Activated CD4-positive, alpha-beta memory T cell treated with anti-CD3 and anti-CD28 coated beads, Interleukin-2, amount 10 ng/mL, durations not matched to agents 7 days and 5 days (primary cell): ENCODE data around the gene ZNF837. TPM values are rescaled to one million over a fixed set of nuclear protein-coding genes. Genes with fewer than 3 reads are reported as not detected.
"Not testable (repeated sequence)": the region's sequence is repeated elsewhere in the genome, so short reads cannot be mapped to it uniquely, and the experiment has no call there.

Experiments
- CTCF ChIA-PET: fragments of 350-600 bp; sonication (Branson Sonifier 250); formaldehyde crosslinking; loops from one replicate; lab custom pipeline; 2021; ENCODE audit warnings: antibody characterized with exemption, inconsistent platforms; lab: Charles Lee
- POLR2A ChIA-PET: fragments of 350-600 bp; sonication (Branson Sonifier 250); formaldehyde crosslinking; loops from one replicate; lab custom pipeline; 2021; ENCODE audit warnings: antibody characterized with exemption; lab: Charles Lee
- DNase-seq: peaks from one replicate; pipeline ENCODE4 v3.0.0-alpha.2; 2020
- H3K27ac Mint-ChIP-seq: one replicate; pipeline ENCODE4 v1.8.0; 2021; ENCODE audit warnings: mild to moderate bottlenecking, mixed read lengths
- H3K27me3 Mint-ChIP-seq: one replicate; pipeline ENCODE4 v1.8.0; 2021; ENCODE audit warnings: mixed read lengths
- H3K36me3 Mint-ChIP-seq: one replicate; pipeline ENCODE4 v1.8.0; 2021; ENCODE audit warnings: low read depth, mixed read lengths
- H3K4me1 Mint-ChIP-seq: one replicate; pipeline ENCODE4 v1.8.0; 2021; ENCODE audit warnings: mixed read lengths
- H3K4me3 Mint-ChIP-seq: one replicate; pipeline ENCODE4 v1.8.0; 2021; ENCODE audit warnings: mild to moderate bottlenecking, mixed read lengths
- H3K9me3 Mint-ChIP-seq: one replicate; pipeline ENCODE4 v1.8.0; 2021; ENCODE audit warnings: mixed read lengths
- total RNA-seq, 2 experiments: library from RNA; stranded (reverse); gene quantifications; one replicate each; pipeline ENCODE4 v1.2.3, GENCODE V29; 2021

Gene ZNF837
- 1 to 10 TPM; 1.7 TPM for total RNA-seq

DNA sequence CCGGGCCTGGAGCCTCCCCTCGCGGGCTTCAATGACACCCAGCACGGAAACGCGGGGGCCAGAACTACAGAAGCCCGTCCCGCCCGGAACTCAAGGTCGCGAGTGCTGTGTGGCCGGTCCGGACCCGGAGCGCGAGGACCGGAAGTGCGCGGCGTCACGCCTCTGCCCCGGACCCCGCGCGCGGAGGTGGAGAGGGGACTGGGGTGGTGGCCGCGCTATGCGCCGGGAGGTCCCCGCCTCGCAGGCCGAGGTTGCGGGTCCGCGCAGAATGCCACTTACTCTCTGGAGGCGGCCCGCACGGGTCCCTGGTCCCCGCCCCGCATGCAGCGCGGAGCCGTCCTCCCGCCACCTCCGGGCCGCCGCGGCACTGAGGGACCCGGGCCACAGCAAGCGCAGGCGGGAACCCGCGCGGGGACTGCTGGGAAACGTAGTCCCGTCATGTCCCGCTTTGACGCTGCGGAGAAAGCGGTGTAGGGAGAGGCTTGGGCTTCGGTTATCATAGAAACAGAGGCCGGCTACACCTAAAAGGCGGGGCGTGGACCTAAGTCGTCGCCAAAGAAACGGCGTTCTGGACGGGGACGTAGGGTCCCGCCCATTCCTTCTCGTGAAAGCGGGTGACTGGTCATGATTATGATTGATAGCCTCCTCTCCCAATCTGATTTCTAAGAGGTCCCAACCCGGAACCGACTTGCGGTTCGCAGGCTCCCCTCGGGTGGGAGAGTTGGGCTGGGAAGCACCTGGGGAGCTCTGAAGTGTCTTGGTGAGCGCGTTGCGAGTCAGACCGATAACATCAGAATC, at the start of gene ZNF837:
Gene ZNF837 (minus strand): TSS at position 369 of the 798 bp plus-strand sequence. CDS start 11,698 bp downstream, outside the sequence.
- H3K27me3 Mint-ChIP-seq, result no peaks in the 10 kb centered on the region
- peak within 1 kb of the TSS; percentile 84 for H3K4me3 Mint-ChIP-seq
- H3K27ac Mint-ChIP-seq, result peak within 1 kb of the TSS; percentile 84
- peaks cover 33% of the 10 kb centered on the region for H3K4me1 Mint-ChIP-seq
- ChIA-PET POLR2A (interaction anchor here (1.0 to 1.4 kb wide), 8 partner anchors 18 to 198 kb away, joined by 3 to 9 read pairs (median 4); partner anchors contain the start of genes ZBTB45, ZNF274, ZNF497 and ZSCAN22), CTCF (interaction anchor here (0.9 to 1.5 kb wide), 2 partner anchors 133 to 139 kb away, joined by 3 to 4 read pairs; partner anchors contain the start of gene ZBTB45)
- H3K9me3 Mint-ChIP-seq, result no peaks in the 10 kb centered on the region
- DNase-seq, result peak; percentile 99
- no peaks in the 10 kb centered on the region for H3K36me3 Mint-ChIP-seq

DNA sequence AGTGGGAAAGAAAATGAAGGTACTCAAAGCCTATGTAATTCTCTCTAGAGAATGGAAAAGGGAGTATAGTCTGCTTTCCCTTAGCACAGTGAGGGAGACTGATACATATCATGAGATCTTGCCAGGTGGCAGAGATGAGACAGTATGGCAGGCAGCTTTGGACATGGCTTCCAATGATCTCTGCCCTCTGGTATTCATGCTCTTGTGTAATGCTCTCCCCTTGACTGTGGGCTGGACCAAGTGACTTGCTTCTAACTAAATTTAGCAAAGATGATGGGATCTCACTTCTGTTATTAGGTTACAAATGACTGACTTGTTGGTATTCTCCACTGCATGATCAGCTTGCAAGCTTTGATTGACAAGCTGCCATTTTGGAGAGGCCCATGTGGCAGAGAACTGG, 48.9 kb upstream of the ZNF837 start:
- Mint-ChIP-seq H3K4me1 (no peaks in the 10 kb centered on the region), H3K9me3 (peaks cover 74% of the 10 kb centered on the region), H3K27ac (no peak overlapping the region), H3K36me3 (peaks cover 60% of the 10 kb centered on the region), H3K4me3 (no peak overlapping the region), H3K27me3 (no peaks in the 10 kb centered on the region)
- no peak for DNase-seq
- CTCF ChIA-PET, result no interaction called here
- POLR2A ChIA-PET, result no interaction called here

DNA sequence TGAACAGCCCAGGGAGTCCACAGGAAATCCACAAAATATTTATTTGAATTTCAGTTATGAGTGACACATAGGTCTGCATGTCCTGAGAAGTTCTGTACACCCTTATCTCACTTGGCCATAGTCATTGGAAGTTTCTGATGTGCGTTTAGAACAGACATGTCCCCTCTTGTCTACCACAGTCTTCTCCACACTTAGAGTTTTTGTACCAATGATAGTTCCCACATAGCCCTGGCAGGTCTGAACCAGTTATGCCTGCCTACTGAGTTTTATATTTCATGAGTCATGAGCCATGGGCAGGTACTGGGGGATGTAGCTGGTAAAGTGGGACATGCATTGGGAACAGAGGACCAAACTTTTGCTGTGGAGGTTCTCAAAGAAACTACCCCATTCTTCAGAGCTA, 47.8 kb upstream of the ZNF837 start:
- H3K36me3 Mint-ChIP-seq, result peaks cover 49% of the 10 kb centered on the region
- H3K27me3 Mint-ChIP-seq, result no peaks in the 10 kb centered on the region
- H3K4me1 Mint-ChIP-seq, result no peaks in the 10 kb centered on the region
- H3K27ac Mint-ChIP-seq, result no peak overlapping the region
- ChIA-PET POLR2A (no interaction called here), CTCF (no interaction called here)
- peaks cover 67% of the 10 kb centered on the region for H3K9me3 Mint-ChIP-seq
- DNase-seq, result no peak
- H3K4me3 Mint-ChIP-seq, result no peak overlapping the region

DNA sequence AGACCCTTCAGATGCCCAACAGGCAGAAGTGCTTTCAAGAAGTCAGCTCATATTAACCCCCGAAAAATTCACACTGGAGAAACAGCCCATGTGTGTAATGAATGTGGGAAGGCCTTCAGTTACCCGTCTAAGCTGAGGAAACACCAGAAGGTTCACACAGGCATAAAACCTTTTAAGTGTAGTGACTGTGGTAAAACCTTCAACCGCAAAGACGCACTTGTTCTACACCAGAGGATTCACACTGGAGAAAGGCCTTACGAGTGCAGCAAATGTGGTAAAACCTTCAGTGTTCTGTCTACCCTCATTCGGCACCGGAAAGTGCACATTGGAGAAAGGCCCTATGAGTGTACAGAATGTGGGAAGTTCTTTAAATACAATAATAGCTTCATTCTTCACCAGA, 36.2 kb upstream of the ZNF837 start:
- H3K36me3 Mint-ChIP-seq, result peaks cover 56% of the 10 kb centered on the region
- no peaks in the 10 kb centered on the region for H3K4me1 Mint-ChIP-seq
- CTCF ChIA-PET, result no interaction called here
- H3K27ac Mint-ChIP-seq, result no peak overlapping the region
- H3K9me3 Mint-ChIP-seq, result peaks cover 10% of the 10 kb centered on the region
- no peak for DNase-seq
- no peaks in the 10 kb centered on the region for H3K27me3 Mint-ChIP-seq
- no peak overlapping the region for H3K4me3 Mint-ChIP-seq
- POLR2A ChIA-PET, result no interaction called here

DNA sequence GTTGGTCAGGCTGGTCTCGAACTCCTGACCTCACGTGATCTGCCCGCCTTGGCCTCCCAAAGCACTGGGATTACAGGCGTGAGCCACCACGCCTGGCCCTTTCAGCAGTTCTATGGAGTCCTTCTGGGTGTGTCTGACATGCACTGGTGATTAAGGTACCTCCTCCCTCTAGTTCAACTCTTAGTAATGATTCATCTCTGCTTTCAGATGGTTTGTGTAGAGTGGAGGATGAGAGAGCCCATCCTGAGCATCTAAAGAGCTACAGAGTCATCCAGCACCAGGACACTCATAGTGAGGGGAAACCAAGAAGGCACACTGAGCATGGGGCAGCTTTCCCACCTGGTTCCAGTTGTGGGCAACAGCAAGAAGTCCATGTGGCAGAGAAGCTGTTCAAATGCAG, 35.8 kb upstream of the ZNF837 start:
- H3K9me3 Mint-ChIP-seq, result peaks cover 10% of the 10 kb centered on the region
- H3K27ac Mint-ChIP-seq, result no peak overlapping the region
- ChIA-PET CTCF (no interaction called here), POLR2A (no interaction called here)
- DNase-seq, result no peak
- no peaks in the 10 kb centered on the region for H3K27me3 Mint-ChIP-seq
- no peaks in the 10 kb centered on the region for H3K4me1 Mint-ChIP-seq
- H3K36me3 Mint-ChIP-seq, result peaks cover 54% of the 10 kb centered on the region
- no peak overlapping the region for H3K4me3 Mint-ChIP-seq

DNA sequence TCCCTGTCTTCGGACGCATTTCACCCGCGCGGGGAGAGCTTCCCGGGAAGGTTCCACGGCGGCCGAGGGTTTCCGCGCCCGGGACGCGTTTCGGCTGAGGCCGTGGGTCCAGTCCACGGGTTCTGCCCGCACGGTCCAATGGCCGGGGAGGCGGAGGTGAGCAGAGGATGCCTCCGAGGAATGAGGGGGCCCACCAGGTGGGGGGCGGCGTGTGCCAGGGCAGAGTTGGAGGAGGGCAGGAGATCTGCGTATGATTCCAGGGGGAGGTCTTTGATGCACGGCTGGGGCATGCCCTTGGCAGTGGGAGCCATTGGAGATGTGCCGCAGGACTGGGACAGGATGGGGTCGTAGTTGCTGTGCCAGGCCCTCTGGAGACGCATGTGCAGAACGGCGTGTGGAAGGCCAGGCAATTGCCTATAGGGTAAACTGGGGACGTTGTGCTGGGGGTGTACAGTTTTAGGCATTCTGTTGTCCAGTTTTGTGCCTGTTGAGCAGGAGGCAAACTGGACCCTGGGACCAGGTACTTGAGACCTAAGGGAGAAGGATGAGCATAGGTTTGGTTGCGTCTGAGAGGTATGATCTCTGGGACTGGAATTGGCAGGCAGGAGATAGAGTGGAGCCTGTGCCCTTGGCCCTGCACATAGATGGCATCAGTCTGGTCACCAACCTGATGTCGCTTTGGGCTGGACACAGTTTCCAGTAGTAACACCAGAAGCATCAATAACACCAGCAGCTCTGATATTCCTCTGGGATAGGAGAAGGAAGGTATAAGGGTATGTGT, 28.4 kb upstream of the ZNF837 start:
- Mint-ChIP-seq H3K4me3 (peak overlapping the region; percentile 95), H3K36me3 (peaks cover 15% of the 10 kb centered on the region), H3K4me1 (peaks cover 35% of the 10 kb centered on the region), H3K27ac (peak overlapping the region; percentile 62), H3K27me3 (no peaks in the 10 kb centered on the region), H3K9me3 (no peaks in the 10 kb centered on the region)
- no peak for DNase-seq
- CTCF ChIA-PET, result interaction anchor here (0.6 to 1.0 kb wide), 6 partner anchors 27 to 111 kb away, joined by 3 to 5 read pairs (median 4); partner anchors contain the start of genes ZBTB45, ZNF497 and ZSCAN22
- POLR2A ChIA-PET, result interaction anchor here (0.8 to 1.2 kb wide), 5 partner anchors 24 to 1088 kb away, joined by 3 to 7 read pairs (median 3); partner anchors contain the start of gene ZNF132

GRCh38 chr19:58408152-58409009, 27.6 kb upstream of the ZNF837 start, which contains the start of gene ZNF584:
Gene ZNF584, plus strand, starts transcription at chr19:58408649. Its CDS starts 499 bp downstream, at chr19:58409148.
- peaks cover 15% of the 10 kb centered on the region for H3K36me3 Mint-ChIP-seq
- H3K27me3 Mint-ChIP-seq, result no peaks in the 10 kb centered on the region
- H3K4me3 Mint-ChIP-seq, result peak within 1 kb of the TSS; percentile 95
- DNase-seq, result peak; percentile 95
- H3K9me3 Mint-ChIP-seq, result no peaks in the 10 kb centered on the region
- ChIA-PET POLR2A (interaction anchor here (0.8 to 1.2 kb wide), 5 partner anchors 23 to 1087 kb away, joined by 3 to 7 read pairs (median 3); partner anchors contain the start of gene ZNF132), CTCF (interaction anchor here (0.6 to 1.0 kb wide), 6 partner anchors 26 to 112 kb away, joined by 3 to 5 read pairs (median 4); partner anchors contain the start of genes ZBTB45, ZNF497 and ZSCAN22)
- H3K4me1 Mint-ChIP-seq, result peaks cover 39% of the 10 kb centered on the region
- H3K27ac Mint-ChIP-seq, result peak within 1 kb of the TSS; percentile 89

GRCh38 chr19:58407658-58408151, 26.9 kb upstream of the ZNF837 start:
- DNase-seq, result no peak
- Mint-ChIP-seq H3K27ac (peak overlapping the region; percentile 89), H3K9me3 (no peaks in the 10 kb centered on the region), H3K36me3 (peaks cover 12% of the 10 kb centered on the region), H3K27me3 (no peaks in the 10 kb centered on the region), H3K4me1 (peaks cover 43% of the 10 kb centered on the region), H3K4me3 (peak overlapping the region; percentile 95)
- CTCF ChIA-PET, result interaction anchor here (1.0 kb wide), 3 partner anchors 45 to 93 kb away, joined by 3 to 5 read pairs (median 3); partner anchors contain the start of gene ZNF497
- POLR2A ChIA-PET, result interaction anchor here (1.2 kb wide), 1 partner anchor 22 kb away, joined by 5 read pairs; no protein-coding TSS in a partner anchor

GRCh38 chr19:58406818-58407657, 26.2 kb upstream of the ZNF837 start:
- H3K4me3 Mint-ChIP-seq, result peak overlapping the region; percentile 95
- no peak for DNase-seq
- peak overlapping the region; percentile 89 for H3K27ac Mint-ChIP-seq
- CTCF ChIA-PET, result no interaction called here
- H3K27me3 Mint-ChIP-seq, result no peaks in the 10 kb centered on the region
- H3K4me1 Mint-ChIP-seq, result peaks cover 45% of the 10 kb centered on the region
- POLR2A ChIA-PET, result no interaction called here
- peaks cover 9% of the 10 kb centered on the region for H3K36me3 Mint-ChIP-seq
- H3K9me3 Mint-ChIP-seq, result no peaks in the 10 kb centered on the region

- CTCF ChIA-PET, result interaction anchor here (0.7 kb wide), 1 partner anchor 126 kb away, joined by 4 read pairs; no protein-coding TSS in a partner anchor
- H3K27ac Mint-ChIP-seq, DNase-seq, POLR2A ChIA-PET, H3K9me3 Mint-ChIP-seq, H3K27me3 Mint-ChIP-seq, H3K36me3 Mint-ChIP-seq, H3K4me3 Mint-ChIP-seq: not testable (repeated sequence)
- H3K4me1 Mint-ChIP-seq, result peaks cover 49% of the 10 kb centered on the region
These were observed 23.2 kb upstream of the ZNF837 start for GRCh38 chr19:58403920-58404478.

DNA sequence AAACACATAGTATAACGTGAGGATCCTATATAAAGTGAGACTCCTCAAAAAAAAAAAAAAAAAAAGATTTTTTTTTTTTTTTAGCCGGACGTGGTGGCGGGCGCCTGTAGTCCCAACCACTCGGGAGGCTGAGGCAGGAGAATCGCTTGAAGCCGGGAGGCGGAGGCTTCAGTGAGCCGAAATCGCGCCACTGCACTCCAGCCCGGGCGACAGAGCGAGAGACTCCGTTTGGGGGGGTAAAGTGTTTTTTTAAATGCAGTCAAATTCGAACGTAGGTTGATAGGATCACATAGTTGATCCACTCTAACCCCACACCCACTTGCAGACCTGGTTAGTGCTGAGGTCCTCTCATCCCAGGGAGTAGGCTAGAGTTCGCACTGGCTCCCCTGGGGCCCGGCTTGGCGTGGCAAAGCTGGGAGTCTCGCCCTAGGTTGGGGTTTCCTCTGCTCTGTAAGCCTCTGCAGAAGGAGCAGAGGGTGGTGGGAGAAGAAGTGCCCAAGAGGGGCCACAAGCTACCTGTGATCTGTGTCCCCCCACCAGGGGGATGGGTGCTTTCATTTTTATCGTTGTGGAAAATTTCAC, 21.1 kb upstream of the ZNF837 start:
- Mint-ChIP-seq H3K4me3 (peak overlapping the region; percentile 80), H3K9me3 (no peaks in the 10 kb centered on the region), H3K27me3 (no peaks in the 10 kb centered on the region), H3K4me1 (peaks cover 34% of the 10 kb centered on the region), H3K27ac (peak overlapping the region; percentile 74), H3K36me3 (peaks cover 5% of the 10 kb centered on the region)
- no peak for DNase-seq
- ChIA-PET POLR2A (no interaction called here), CTCF (no interaction called here)
